HG03045 (cell line): ENCODE measurements around the gene STEAP3.

Source experiments
- ATAC-seq: cut with Tn5 transposase; IDR thresholded peaks from one replicate; pipeline ENCODE4 v1.9.1; 2021; ENCODE audit warnings: mild to moderate bottlenecking, moderate library complexity; ENCODE audit not compliant: unreplicated experiment

The STEAP3 gene

GRCh38 chr2:119197529-119198239 lies 25.9 kb upstream of the STEAP3 start:
- no peak for ATAC-seq

DNA sequence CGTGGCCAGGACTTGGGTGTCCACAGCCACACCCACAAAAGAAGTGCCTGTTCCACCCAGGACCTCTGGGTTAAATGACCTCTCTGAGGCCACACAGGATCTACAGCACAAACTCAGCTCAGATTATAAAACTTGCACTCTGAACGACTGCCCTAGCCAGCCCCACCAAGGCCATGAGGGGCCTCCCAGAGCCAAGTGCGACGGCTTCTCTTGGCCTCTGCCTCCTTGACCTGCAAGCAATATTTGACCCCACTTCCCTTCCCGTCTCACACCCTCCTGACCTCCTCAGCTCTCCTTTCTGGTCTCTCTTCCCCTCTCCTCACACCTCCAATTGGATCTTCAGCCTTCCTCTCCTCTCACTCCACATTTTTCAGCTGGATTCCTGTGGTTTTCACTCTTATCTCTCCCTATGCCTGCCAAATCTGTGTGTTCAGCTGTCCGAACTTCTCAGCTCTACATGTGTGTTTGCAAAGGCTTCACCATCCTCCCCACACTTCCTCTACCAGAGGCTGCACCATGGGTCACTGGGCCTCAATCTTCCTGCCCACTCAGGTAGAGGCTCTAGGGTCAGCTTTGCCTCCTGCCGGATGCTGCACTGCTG lies 25.3 kb upstream of the STEAP3 start:
- ATAC-seq = no peak

- ATAC-seq = no peak
Observed at GRCh38 chr2:119201815-119202214, 21.8 kb upstream of the STEAP3 start.

DNA sequence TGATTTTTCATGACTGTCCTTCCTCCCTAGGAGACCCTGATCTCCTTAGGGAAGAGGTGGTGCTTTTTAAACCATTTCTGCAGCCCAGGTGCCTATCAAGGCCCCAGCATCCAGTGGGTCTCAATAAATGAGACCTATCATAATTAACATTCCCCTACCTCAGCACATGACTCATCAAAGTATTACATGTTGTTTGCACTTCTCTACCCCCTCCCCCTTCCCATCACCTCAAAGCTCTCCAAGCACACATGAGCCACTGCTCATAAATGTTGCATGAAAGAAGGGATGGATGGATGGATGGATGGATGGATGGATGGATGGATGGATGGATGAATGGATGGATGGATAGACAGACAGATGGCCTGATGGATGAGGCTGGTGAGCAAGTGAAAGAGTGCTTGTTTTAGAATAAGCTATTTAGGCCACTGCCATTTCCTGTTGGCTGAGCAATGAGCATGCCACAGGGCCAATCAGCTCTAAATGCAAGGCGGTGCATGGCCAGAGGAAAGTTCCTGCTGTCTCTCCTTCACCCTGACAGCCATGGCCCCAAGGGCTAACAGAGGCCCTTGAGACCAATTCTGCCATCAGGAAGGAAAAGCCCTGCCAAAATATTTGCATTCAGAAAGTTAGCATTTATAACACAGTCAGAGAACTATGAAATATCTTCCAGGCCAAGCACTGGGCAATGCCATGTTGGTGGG lies 20.9 kb upstream of the STEAP3 start:
- ATAC-seq = no peak

DNA sequence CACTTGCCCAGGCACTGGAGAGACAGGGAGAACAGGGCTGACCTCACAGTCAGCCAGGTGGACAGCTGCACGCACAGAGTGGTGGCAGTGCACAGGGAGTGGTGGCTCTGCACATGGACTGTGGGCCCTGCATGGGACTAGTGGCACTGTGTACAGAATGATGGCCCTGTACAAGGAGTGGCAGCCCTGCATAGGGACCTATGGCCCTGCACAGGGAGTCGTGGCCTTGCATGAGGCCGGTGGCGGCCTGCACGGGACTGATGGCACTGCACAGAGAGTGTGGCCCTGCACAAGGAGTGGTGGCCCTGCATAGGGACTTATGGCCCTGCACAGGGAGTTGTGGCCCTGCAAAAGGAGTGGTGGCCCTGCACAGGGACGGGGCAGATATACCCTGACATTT lies 19.1 kb upstream of the STEAP3 start:
- ATAC-seq = no peak

- ATAC-seq = no peak
Observed at GRCh38 chr2:119205001-119205706, 18.5 kb upstream of the STEAP3 start.

GRCh38 chr2:119206201-119206600 lies 17.4 kb upstream of the STEAP3 start:
- no peak for ATAC-seq

DNA sequence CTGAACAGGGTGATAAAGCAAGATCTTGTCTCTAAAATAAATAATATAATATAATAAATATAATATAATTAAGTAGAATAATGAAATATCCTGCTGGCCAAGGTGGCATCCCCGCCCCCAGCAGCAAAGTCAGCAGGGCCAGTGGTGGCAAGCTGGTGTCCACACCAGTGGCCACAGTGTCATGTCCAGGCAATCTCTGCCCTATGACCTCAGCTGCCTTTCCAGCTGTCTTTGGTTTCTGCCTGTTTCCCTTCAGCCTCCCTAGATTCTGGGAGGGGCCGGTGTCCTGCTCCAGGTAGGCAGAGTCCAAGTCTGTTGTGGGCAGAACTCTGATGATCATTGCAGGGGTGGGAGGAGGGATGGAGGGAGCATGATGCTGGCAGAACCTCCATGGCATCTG lies 16.2 kb upstream of the STEAP3 start:
- ATAC-seq = no peak

DNA sequence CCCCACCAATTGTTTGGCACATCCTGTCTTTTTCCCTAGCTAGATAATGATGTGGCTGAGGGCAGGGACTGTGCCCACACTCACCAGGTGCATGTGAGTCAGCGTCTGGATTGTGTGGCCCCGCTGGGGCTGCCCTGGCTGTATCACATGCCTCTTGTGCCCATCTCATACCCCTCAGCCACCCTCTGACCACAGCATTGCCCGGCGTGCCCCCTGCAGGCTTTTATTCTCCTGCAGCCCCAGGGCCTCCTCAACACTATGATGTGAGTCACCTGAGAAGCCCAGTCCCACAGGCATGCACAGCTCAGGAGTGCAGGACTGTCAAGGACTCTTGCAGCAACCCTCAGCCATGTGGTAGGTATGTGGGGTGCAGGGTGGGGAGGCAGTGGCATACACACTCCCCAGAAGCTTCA lies 14.8 kb upstream of the STEAP3 start:
- ATAC-seq = no peak

DNA sequence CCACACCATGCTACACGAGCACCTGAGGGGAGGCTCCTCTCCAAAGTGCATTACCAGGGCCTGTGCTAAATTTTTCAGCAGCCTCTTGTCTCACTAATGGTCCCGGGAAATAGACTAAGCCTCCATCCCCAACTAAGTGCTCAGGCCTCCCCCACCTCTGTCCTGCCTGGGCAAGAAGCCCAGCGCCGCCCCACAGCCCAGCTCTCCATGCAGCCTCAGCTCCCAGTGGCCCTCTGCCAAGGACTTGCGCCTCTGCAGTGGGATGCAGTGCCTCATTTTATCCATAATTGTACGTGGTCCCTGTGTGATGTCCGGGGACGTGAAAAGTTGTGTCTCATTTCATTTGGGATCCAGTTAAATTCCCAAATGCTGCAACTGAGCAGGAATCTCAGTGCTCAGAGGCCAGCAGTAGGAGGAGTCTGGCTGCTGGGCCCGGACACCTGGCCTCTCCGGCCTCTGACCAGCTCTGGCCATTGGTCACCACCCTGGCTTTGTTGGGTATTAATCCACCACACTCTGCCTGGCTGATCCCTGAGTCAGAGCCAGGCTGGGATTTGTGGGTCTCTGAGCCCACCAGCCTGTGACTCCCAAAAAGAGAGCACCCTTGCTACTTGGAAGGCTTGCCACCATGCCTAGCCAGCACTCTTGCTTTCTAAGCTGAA lies 11.4 kb upstream of the STEAP3 start:
- no peak for ATAC-seq

DNA sequence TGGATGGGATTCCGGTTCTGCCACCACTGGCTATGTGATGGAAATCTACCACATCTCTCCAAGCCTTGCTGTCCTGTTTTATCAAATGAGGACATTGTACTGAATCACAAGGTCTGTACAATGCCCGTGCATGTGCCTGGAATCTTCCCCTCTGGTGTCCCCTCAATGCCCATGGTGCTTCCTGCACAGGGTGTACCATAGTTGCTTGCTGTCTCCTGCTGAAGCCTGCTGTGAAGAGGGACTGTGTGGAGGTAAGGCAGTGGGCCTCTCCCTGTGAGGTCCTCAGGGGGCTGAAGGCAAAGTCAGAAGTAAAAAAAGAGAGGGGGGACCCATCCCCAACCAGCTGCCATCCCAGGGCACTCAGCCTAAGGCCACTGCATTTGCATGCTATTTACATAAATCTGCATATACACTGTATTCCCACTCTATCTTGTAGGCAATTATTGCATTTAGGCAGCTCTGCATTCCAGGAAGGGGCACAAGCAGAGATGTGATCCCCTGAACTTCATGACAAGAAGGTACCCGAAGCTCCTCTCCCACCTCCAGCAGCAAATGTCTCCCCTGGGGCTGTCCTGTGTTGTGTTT lies 9.1 kb upstream of the STEAP3 start:
- no peak for ATAC-seq

DNA sequence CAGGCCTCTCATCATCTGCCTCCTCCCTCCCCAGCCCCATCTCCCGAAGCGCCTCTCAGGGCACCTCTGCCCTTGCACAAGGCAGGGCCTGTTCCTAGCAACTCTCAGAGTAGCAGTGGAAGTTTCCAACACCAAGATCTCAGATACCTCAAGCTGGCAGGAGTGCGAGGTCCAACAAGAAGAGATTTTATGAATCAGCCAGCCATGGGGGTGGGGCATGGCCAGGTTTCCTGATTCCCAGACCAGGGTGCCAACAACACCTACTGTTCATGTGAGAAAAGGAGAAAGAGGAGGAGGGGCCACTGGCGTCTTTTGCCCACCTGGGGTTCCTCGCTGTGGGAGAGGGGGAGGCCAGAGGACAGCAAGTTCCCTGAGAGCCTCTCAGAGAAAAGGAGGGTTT lies 6.6 kb upstream of the STEAP3 start:
- ATAC-seq = no peak

- no peak for ATAC-seq
Observed at GRCh38 chr2:119218478-119219064, 5.1 kb upstream of the STEAP3 start.

DNA sequence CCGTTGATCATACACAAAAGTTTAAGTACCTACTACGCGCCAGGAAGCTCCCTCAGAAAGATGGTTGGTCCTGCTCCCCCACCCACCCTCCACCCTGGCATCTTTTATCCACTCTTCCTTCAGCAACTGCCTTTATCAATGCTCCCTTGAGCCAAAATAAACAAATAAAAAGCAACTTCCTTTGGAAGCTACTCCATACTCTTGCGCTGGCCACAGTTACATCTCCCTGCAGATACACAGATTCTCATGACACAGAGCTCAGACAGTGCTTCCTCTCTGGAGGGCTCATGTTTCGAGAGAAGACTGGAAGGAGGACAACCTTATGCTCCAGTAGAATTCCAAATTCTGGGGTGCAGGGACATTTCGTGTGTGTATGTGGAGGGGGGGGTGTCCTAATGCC lies 3.8 kb upstream of the STEAP3 start:
- no peak for ATAC-seq

- no peak for ATAC-seq
Observed at GRCh38 chr2:119220720-119221301, 2.8 kb upstream of the STEAP3 start.

DNA sequence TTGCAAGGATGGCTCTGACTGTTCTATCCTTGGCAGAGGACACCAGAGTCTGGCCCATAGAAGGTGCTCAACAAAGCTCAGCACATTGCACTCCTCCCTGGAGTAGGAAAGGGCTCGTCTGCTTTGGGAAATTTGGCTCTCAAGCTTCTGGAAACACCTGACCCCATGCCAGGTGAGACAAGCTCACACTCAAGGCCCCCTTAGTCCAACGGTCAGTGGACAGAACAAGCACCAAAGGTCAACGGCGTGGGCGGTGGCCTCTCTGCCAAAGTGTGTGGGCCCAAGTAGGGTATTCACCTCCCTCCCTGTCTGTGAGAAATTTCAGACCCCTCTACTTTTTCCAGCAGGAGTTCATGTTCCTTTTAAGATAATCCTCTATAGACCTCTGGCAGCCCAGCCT lies 2.0 kb upstream of the STEAP3 start:
- ATAC-seq = no peak

DNA sequence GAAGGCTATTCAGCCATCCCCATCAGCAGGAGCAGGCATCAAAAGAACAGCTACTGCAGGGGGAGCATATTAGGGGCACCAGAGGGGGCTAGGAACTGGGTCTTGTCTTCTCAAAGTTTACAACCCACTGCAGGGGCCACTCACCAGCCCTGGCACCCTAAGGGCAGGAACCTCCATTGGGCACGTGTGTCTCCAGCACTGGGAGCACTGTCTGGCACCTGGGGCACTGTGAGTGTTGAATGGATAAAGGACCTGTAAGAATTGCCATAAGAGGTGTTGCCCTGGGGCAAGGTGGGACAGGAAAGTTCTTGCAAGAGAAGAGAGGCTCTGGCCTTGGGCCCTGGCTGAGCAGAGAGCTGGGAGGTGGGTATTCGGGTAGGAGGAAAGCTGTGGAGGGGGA lies 1.4 kb upstream of the STEAP3 start:
- no peak for ATAC-seq

DNA sequence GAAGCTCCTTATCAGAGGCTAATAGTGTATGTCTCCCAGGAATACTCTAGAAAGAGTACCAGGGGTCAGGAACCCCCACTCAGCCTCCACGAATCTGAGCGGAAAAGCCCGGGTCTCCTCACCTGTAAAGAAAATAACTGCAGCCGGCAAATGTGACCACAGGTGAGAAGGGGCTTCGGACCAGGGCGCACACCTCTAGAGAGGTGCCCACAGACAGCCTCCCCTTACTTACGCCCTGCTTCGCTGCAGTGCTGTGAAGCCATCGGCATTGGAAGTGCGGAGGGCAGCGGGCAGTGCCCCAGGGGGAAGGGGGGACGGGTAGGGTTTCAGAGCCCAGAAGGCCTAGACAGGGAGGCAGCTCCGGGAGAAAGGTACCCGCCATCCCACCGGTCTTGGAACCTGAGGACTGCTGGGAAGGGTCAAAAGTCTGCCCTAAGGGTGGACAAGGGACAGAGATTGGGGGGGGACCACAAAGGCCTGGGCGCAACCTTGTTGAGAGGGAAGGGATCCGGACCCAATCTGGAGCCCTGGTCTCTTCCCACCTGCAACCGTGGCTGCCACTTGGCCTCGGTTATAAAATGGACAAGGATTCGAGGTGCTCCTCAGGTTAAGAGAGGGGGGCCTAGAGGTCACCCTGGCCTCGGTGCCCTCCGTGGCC lies 642 bp upstream of the STEAP3 start:
- no peak for ATAC-seq

DNA sequence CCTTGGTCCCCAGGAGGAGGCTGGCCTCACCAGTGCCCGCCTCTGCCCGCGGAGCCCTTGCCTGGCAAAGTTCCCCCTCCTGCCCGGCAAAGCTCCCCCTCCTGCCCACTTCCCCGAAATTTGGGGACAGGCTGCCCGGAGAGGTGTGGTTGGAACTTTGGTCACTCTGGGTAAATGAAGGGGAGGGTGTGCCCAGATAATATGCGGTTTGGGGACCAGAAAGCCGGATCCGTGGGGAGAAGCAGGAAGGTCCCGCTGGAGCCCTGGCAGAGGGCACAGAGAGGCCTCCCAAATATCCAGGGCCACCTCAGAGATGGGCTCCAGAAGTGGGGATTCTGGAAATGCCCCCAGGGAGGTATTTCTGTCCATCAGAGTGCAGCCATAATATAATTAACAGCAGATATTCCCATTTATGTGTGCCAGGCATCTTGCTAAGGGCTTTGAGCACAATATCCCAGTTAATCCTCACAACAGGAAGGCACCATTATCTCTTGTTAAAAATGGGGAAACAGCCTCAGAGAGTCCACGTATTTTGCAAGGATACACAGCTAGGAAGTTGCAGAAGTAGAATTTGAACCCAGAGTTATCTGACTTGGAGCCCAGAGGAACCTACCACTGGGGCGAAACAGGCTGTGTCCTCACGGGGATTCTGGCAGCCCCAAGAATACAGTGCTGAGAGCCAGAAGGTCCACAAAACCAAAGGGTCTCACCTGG lies 914 bp downstream of the STEAP3 start:
- ATAC-seq = no peak
